Measurements from ENCODE around the gene ZNF124.

ZNF124 gene

GRCh38 chr1:247185667-247186066 is 13.8 kb upstream of the ZNF124 start:
- H3K9me3 ChIP-seq (ENCODE audit: insufficient read depth, low read length), result peaks cover 17% of the 10 kb centered on the region; the same call in 1 of the 2 replicates
- H3K36me3 ChIP-seq (ENCODE audit: low read length), result peaks cover 33% of the 10 kb centered on the region
- H4K20me1 ChIP-seq (ENCODE audit: low read depth, low read length), result no peaks in the 10 kb centered on the region
- no peak overlapping the region for H3K27ac ChIP-seq (ENCODE audit: low read depth, low read length)
- no peaks in the 10 kb centered on the region for H3K27me3 ChIP-seq (ENCODE audit: low read length)
- no peak overlapping the region for H3K9ac ChIP-seq (ENCODE audit: low read length)
- H3K79me2 ChIP-seq (ENCODE audit: insufficient read depth, low read length), result no peaks in the 10 kb centered on the region
- no peaks in the 10 kb centered on the region for H3F3A ChIP-seq (ENCODE audit: insufficient read depth)
- TF ChIP-seq, protein P1, sequence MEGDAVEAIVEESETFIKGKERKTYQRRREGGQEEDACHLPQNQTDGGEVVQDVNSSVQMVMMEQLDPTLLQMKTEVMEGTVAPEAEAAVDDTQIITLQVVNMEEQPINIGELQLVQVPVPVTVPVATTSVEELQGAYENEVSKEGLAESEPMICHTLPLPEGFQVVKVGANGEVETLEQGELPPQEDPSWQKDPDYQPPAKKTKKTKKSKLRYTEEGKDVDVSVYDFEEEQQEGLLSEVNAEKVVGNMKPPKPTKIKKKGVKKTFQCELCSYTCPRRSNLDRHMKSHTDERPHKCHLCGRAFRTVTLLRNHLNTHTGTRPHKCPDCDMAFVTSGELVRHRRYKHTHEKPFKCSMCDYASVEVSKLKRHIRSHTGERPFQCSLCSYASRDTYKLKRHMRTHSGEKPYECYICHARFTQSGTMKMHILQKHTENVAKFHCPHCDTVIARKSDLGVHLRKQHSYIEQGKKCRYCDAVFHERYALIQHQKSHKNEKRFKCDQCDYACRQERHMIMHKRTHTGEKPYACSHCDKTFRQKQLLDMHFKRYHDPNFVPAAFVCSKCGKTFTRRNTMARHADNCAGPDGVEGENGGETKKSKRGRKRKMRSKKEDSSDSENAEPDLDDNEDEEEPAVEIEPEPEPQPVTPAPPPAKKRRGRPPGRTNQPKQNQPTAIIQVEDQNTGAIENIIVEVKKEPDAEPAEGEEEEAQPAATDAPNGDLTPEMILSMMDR (IDR thresholded peaks at IDR 0.05; ENCODE audit: insufficient read depth, low read length, poor library complexity, severe bottlenecking), result no peak
- no peak for TF ChIP-seq EZH2phosphoT487 (conservative IDR thresholded peaks at IDR 0.05; ENCODE audit: low read length)
- no peak overlapping the region for H2AFZ ChIP-seq (ENCODE audit: low read depth, low read length, severe bottlenecking)
- no peak overlapping the region for H3K4me3 ChIP-seq (ENCODE audit: insufficient read depth, low read length, poor library complexity, severe bottlenecking)
- H3K4me2 ChIP-seq (ENCODE audit: low read depth, low read length, poor library complexity, severe bottlenecking), result no peak overlapping the region
- H3K9me2 ChIP-seq (replicated peaks; ENCODE audit: insufficient read depth, low read length), result no peaks in the 10 kb centered on the region

DNA sequence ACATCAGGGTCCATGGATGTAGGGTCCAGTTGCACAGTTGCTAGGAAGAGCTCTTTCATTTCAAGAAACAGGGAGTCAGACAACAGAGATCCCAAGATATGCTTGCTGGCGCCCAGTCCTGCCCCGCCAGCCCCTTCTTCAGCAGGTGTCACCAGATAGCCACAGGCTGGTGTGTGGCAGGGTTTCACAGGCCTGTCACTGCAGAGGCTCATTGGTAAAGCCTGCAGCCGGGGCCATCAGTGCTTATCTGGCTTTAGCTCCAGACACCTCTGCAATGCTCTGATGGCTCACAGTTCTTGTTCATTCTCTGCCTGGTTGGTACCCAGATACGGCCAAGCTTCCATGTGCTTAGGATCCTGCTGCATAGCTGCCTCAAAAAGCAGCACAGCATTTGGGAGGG is 12.4 kb upstream of the ZNF124 start:
- H4K20me1 ChIP-seq (ENCODE audit: low read depth, low read length), result no peaks in the 10 kb centered on the region
- H3K79me2 ChIP-seq (ENCODE audit: insufficient read depth, low read length), result no peaks in the 10 kb centered on the region
- TF ChIP-seq, protein P1 (IDR thresholded peaks at IDR 0.05; ENCODE audit: insufficient read depth, low read length, poor library complexity, severe bottlenecking), result no peak
- TF ChIP-seq EZH2phosphoT487 (conservative IDR thresholded peaks at IDR 0.05; ENCODE audit: low read length), result no peak
- H3K27ac ChIP-seq (ENCODE audit: low read depth, low read length), result no peak overlapping the region
- H3K9me2 ChIP-seq (replicated peaks; ENCODE audit: insufficient read depth, low read length), result no peaks in the 10 kb centered on the region
- H3K4me2 ChIP-seq (ENCODE audit: low read depth, low read length, poor library complexity, severe bottlenecking), result no peak overlapping the region
- H3K4me3 ChIP-seq (ENCODE audit: insufficient read depth, low read length, poor library complexity, severe bottlenecking), result no peak overlapping the region
- no peak overlapping the region for H3K9ac ChIP-seq (ENCODE audit: low read length)
- no peak overlapping the region for H2AFZ ChIP-seq (ENCODE audit: low read depth, low read length, severe bottlenecking)
- H3K27me3 ChIP-seq (ENCODE audit: low read length), result no peaks in the 10 kb centered on the region
- H3F3A ChIP-seq (ENCODE audit: insufficient read depth), result no peaks in the 10 kb centered on the region
- peaks cover 19% of the 10 kb centered on the region for H3K36me3 ChIP-seq (ENCODE audit: low read length)
- peaks cover 7% of the 10 kb centered on the region; the same call in 1 of the 2 replicates for H3K9me3 ChIP-seq (ENCODE audit: insufficient read depth, low read length)

- H2AFZ ChIP-seq (ENCODE audit: low read depth, low read length, severe bottlenecking), result no peak overlapping the region
These were observed 11.2 kb upstream of the ZNF124 start for GRCh38 chr1:247182994-247183393.

More at GRCh38 chr1:247182994-247183393, 11.2 kb upstream of the ZNF124 start:
- Histone ChIP-seq H3K9ac (ENCODE audit: low read length) (no peak overlapping the region), H3K27me3 (ENCODE audit: low read length) (no peaks in the 10 kb centered on the region), H3K4me2 (ENCODE audit: low read depth, low read length, poor library complexity, severe bottlenecking) (no peak overlapping the region), H3K9me2 (replicated peaks; ENCODE audit: insufficient read depth, low read length) (no peaks in the 10 kb centered on the region), H3K79me2 (ENCODE audit: insufficient read depth, low read length) (no peaks in the 10 kb centered on the region), H3F3A (ENCODE audit: insufficient read depth) (no peaks in the 10 kb centered on the region), H4K20me1 (ENCODE audit: low read depth, low read length) (no peaks in the 10 kb centered on the region), H3K27ac (ENCODE audit: low read depth, low read length) (no peak overlapping the region), H3K9me3 (ENCODE audit: insufficient read depth, low read length) (peaks cover 7% of the 10 kb centered on the region; the same call in 1 of the 2 replicates), H3K4me3 (ENCODE audit: insufficient read depth, low read length, poor library complexity, severe bottlenecking) (no peak overlapping the region), H3K36me3 (ENCODE audit: low read length) (peaks cover 15% of the 10 kb centered on the region)
- no peak for TF ChIP-seq EZH2phosphoT487 (conservative IDR thresholded peaks at IDR 0.05; ENCODE audit: low read length)
- TF ChIP-seq, protein P1 (IDR thresholded peaks at IDR 0.05; ENCODE audit: insufficient read depth, low read length, poor library complexity, severe bottlenecking), result no peak
